Kidney (tissue), 14 donors: ENCODE measurements around the gene AJM1. TPM values are rescaled to one million over a fixed set of nuclear protein-coding genes. Genes with fewer than 3 reads are reported as not detected.
A peak's percentile ranks its signal among the peaks of the same experiment; 100 is the strongest.
"Not testable (repeated sequence)": the region's sequence is repeated elsewhere in the genome, so short reads cannot be mapped to it uniquely, and the experiment has no call there.

Source experiments
- DNase-seq, 5 donors: peaks; one replicate each; pipeline ENCODE4 v3.0.0-alpha.2; 2013 to 2020
- FAIRE-seq: peaks from 2 replicates; lab custom pipeline; 2012; peaks lifted over from hg19 to GRCh38; lab: Jason Lieb, UNC
- H3K27ac ChIP-seq, 2 donors: one replicate each; pipeline ENCODE4 v1.7.0; 2013; ENCODE audit warnings: low read depth in 2 of 2, low read length in 2 of 2, inconsistent platforms in 1 of 2
- H3K27me3 ChIP-seq: one replicate; pipeline ENCODE4 v1.7.1; 2013; ENCODE audit warnings: low read length, inconsistent platforms; ENCODE audit not compliant: control insufficient read depth, insufficient read depth
- H3K36me3 ChIP-seq, 3 donors: one replicate each; pipeline versions ENCODE4 v1.7.0 to v1.7.1; 2013; ENCODE audit warnings: low read length in 3 of 3, control low read depth in 1 of 3, inconsistent platforms in 1 of 3; ENCODE audit not compliant: insufficient read depth in 3 of 3, control insufficient read depth in 2 of 3
- H3K4me1 ChIP-seq, 3 donors: one replicate each; pipeline versions ENCODE4 v1.7.0 to v1.7.1; 2013; ENCODE audit warnings: low read length in 3 of 3, inconsistent platforms in 1 of 3, low read depth in 1 of 3; ENCODE audit not compliant: control insufficient read depth in 2 of 3, insufficient read depth in 2 of 3
- H3K4me3 ChIP-seq, 3 donors: one replicate each; pipeline versions ENCODE4 v1.7.0 to v1.8.1; 2013; ENCODE audit warnings: low read length in 3 of 3, control low read depth in 1 of 3, inconsistent platforms in 1 of 3
- H3K9ac ChIP-seq, 3 donors: one replicate each; pipeline versions ENCODE4 v1.7.0 to v1.7.1; 2013; ENCODE audit warnings: low read length in 3 of 3, control low read depth in 1 of 3, inconsistent platforms in 1 of 3
- H3K9me3 ChIP-seq, 3 donors: one replicate each; pipeline versions ENCODE4 v1.7.0 to v1.7.1; 2013; ENCODE audit warnings: low read length in 3 of 3, control low read depth in 1 of 3, inconsistent platforms in 1 of 3; ENCODE audit not compliant: control insufficient read depth in 2 of 3, insufficient read depth in 1 of 3
- intact Hi-C: fragments of 100-400 bp; cut with DNase I; formaldehyde crosslinking; loops from one replicate; pipeline ENCODE4 v1.11.1; 2022
- polyA plus RNA-seq: library from polyadenylated mRNA; stranded (reverse); fragments of 350-450 nt; fragmentation: Illumina TruSeq; extraction: RNeasy Lipid Tissue Mini Kit (QIAGEN cat#74804); gene quantifications from one replicate; pipeline ENCODE4 v1.2.3, GENCODE V29; 2014; ENCODE audit warnings: low read depth, low replicate concordance; ENCODE audit not compliant: insufficient read depth
- total RNA-seq: library from RNA; stranded (reverse); fragmentation: NEBNext Ultra II Directional; extraction: Animal tissue kit (Norgen Biotek cat#: 25700); gene quantifications from one replicate; pipeline ENCODE4 v1.2.1, GENCODE V29; 2021
- TF ChIP-seq, protein P1 (sequence below): IDR thresholded peaks from 3 replicates; pipeline ENCODE4 v1.5.1; 2012; ENCODE audit warnings: mild to moderate bottlenecking, moderate library complexity, borderline replicate concordance; ENCODE audit not compliant: insufficient read depth; ENCODE audit errors: extremely low read depth
- donor health status: control.
- donor health status: control.
- donor health status: control.
- donor health status: control.
- donor health status: control.
- donor health status: DM: yes; HTN: yes; CAD: no.
- donor health status: Normal renal cell carcinoma (clear cell type).

The AJM1 gene
- total and polyA plus RNA-seq, 2 donors from 2014 or later: 2.5 to 5.3 TPM

DNA sequence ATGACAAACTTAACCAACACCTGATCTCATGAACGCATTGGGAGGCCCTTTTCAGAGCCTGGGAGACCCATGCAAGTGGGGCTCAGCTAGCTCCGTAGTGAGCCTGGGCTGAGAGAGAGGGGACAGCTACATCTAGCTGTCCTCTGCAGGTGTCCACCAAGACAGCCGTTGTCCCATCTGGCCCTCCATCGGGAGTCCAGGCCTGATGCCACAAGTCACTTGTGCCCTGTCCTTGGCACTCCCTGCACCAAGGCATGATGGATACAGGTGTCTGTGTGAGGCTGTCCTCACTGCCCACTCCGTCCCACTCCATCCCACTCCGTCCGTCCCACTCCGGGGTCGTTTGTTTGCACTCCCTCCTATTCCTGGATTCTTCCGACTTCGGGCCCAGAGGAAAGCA, 26.4 kb downstream of the AJM1 start:
- H3K27ac ChIP-seq: no peak overlapping the region
- DNase-seq (peak in 1 of 5 donors; percentile 67), FAIRE-seq (no peak)
- TF ChIP-seq, protein P1, sequence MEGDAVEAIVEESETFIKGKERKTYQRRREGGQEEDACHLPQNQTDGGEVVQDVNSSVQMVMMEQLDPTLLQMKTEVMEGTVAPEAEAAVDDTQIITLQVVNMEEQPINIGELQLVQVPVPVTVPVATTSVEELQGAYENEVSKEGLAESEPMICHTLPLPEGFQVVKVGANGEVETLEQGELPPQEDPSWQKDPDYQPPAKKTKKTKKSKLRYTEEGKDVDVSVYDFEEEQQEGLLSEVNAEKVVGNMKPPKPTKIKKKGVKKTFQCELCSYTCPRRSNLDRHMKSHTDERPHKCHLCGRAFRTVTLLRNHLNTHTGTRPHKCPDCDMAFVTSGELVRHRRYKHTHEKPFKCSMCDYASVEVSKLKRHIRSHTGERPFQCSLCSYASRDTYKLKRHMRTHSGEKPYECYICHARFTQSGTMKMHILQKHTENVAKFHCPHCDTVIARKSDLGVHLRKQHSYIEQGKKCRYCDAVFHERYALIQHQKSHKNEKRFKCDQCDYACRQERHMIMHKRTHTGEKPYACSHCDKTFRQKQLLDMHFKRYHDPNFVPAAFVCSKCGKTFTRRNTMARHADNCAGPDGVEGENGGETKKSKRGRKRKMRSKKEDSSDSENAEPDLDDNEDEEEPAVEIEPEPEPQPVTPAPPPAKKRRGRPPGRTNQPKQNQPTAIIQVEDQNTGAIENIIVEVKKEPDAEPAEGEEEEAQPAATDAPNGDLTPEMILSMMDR: no peak
- H3K9ac ChIP-seq: no peak overlapping the region
- intact Hi-C loops: no loop called here
- H3K27me3 ChIP-seq: no peaks in the 10 kb centered on the region
- H3K4me1 ChIP-seq: peaks cover 0 to 12% (median 11%) of the 10 kb centered on the region in 3 donors
- H3K36me3 ChIP-seq: peaks cover 0 to 5% (median 2%) of the 10 kb centered on the region in 3 donors
- H3K4me3 ChIP-seq: no peak overlapping the region
- H3K9me3 ChIP-seq: no peaks in the 10 kb centered on the region

DNA sequence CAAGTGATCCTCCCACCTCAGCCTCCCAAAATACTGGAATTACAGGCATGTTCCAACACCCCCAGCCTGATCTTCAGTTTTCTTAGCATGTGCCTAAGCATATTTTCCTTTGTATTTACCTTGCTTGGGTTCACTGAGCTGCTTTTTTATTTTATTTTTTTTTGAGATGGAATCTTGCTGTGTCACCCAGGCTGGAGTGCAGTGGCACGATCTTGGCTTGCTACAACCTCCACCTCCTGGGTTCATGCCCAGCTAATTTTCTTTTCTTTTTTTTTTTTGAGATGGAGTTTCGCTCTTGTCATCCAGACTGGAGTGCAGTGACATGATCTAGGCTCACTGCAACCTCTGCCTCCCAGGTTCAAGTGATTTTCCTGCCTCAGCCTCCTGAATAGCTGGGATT, 27.3 kb downstream of the AJM1 start:
- H3K9ac ChIP-seq, H3K9me3 ChIP-seq, FAIRE-seq, DNase-seq, H3K27me3 ChIP-seq, H3K4me3 ChIP-seq, H3K27ac ChIP-seq, H3K36me3 ChIP-seq, H3K4me1 ChIP-seq, intact Hi-C loops: not testable (repeated sequence)

DNA sequence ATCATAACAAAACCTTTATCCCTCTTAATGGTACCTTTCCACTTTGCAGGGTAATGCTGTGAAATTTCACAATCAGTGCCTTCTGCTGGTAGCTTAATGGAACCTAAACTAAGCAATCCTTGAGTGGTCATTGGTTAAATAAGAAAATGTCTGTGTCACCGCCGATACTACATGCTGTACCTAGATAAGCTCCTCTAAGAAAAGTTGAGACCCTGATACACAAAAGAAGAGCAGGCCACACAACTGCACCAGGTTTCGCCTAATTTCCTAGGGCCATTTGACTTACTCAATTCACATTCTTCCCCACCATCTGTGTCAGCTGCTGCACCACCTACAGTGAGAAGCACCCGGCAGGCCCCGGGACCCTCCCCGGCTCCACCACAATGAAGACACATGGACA, 32.9 kb downstream of the AJM1 start:
- DNase-seq: no peak
- no peak overlapping the region for H3K27ac ChIP-seq
- H3K4me3 ChIP-seq: no peak overlapping the region
- no peak overlapping the region for H3K9ac ChIP-seq
- H3K9me3 ChIP-seq: no peaks in the 10 kb centered on the region
- intact Hi-C loops: no loop called here
- H3K4me1 ChIP-seq: no peaks in the 10 kb centered on the region
- TF ChIP-seq, protein P1: no peak
- FAIRE-seq: no peak
- H3K27me3 ChIP-seq: no peaks in the 10 kb centered on the region
- no peaks in the 10 kb centered on the region for H3K36me3 ChIP-seq

GRCh38 chr9:136876476-136876875, 34.2 kb downstream of the AJM1 start:
- intact Hi-C loops: no loop called here
- H3K9ac ChIP-seq: no peak overlapping the region
- H3K36me3 ChIP-seq: no peaks in the 10 kb centered on the region
- no peaks in the 10 kb centered on the region for H3K4me1 ChIP-seq
- H3K27me3 ChIP-seq: no peaks in the 10 kb centered on the region
- H3K4me3 ChIP-seq: no peak overlapping the region
- TF ChIP-seq, protein P1: no peak
- peak in 1 of 5 donors; percentile 45 for DNase-seq
- H3K27ac ChIP-seq: no peak overlapping the region
- no peaks in the 10 kb centered on the region for H3K9me3 ChIP-seq
- no peak for FAIRE-seq
